Thyroid gland (tissue), 4 donors: ENCODE data around the gene NAA20.

Source experiments
- POLR2A ChIP-seq, 2 donors: fragments of 450-650 bp; IDR thresholded peaks; one replicate each; pipeline ENCODE4 v1.6.1; 2017; ENCODE audit warnings: antibody characterized with exemption in 2 of 2, mild to moderate bottlenecking in 2 of 2, moderate library complexity in 1 of 2
- TF ChIP-seq, protein P1 (sequence below), 6 experiments: fragments of 200-600 bp in 3 of 6; fragments of 450-650 bp in 3 of 6; sonication (generic) in 3 of 6; IDR thresholded peaks; one replicate each; pipeline ENCODE4 v1.5.1; 2016 to 2019; ENCODE audit warnings: antibody characterized with exemption in 6 of 6, mild to moderate bottlenecking in 2 of 6, inconsistent platforms in 1 of 6, moderate library complexity in 1 of 6

GRCh38 chr20:20034486-20034885 lies 17.3 kb downstream of the NAA20 start:
- TF ChIP-seq, protein P1, sequence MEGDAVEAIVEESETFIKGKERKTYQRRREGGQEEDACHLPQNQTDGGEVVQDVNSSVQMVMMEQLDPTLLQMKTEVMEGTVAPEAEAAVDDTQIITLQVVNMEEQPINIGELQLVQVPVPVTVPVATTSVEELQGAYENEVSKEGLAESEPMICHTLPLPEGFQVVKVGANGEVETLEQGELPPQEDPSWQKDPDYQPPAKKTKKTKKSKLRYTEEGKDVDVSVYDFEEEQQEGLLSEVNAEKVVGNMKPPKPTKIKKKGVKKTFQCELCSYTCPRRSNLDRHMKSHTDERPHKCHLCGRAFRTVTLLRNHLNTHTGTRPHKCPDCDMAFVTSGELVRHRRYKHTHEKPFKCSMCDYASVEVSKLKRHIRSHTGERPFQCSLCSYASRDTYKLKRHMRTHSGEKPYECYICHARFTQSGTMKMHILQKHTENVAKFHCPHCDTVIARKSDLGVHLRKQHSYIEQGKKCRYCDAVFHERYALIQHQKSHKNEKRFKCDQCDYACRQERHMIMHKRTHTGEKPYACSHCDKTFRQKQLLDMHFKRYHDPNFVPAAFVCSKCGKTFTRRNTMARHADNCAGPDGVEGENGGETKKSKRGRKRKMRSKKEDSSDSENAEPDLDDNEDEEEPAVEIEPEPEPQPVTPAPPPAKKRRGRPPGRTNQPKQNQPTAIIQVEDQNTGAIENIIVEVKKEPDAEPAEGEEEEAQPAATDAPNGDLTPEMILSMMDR (IDR thresholded peaks at IDR 0.05) = no peak
- TF ChIP-seq POLR2A (IDR thresholded peaks at IDR 0.05) = no peak
